HEK293 (cell line): Measurements from ENCODE around the gene GRB7.

Experiments used
- CTCF ChIA-PET: fragments of 350-600 bp; formaldehyde crosslinking; extraction: SDS; loops from one replicate; lab custom pipeline; 2021; ENCODE audit warnings: antibody characterized with exemption; lab: Yijun Ruan, JAX
- POLR2A ChIA-PET: fragments of 300-600 bp; formaldehyde crosslinking; extraction: SDS; loops from one replicate; lab custom pipeline; 2020; ENCODE audit warnings: antibody characterized with exemption, inconsistent platforms; lab: Yijun Ruan, JAX
- H3K27ac ChIP-seq: fragments of 200-500 bp; sonication (Bioruptor generic); 2 replicates; pipeline ENCODE4 v1.5.1; 2014; ENCODE audit warnings: low read depth, low read length, control low read depth, inconsistent platforms; ENCODE audit errors: extremely low read depth
- H3K36me3 ChIP-seq, 2 experiments: fragments of 200-500 bp in 1 of 2; sonication (Bioruptor generic) in 1 of 2; 1 replicate in 1 of 2; 2 replicates in 1 of 2; pipeline ENCODE4 v1.5.1; 2014 to 2017; ENCODE audit warnings: inconsistent platforms in 2 of 2, low read length in 2 of 2; ENCODE audit not compliant: control insufficient read depth in 2 of 2, insufficient read depth in 1 of 2
- H3K4me1 ChIP-seq: fragments of 200-500 bp; sonication (Bioruptor generic); 2 replicates; pipeline ENCODE4 v1.5.1; 2014; ENCODE audit warnings: mild to moderate bottlenecking, low read length, inconsistent platforms; ENCODE audit not compliant: control insufficient read depth, insufficient read depth
- H3K4me3 ChIP-seq: 2 replicates; pipeline ENCODE4 v1.5.1; 2011; ENCODE audit warnings: low read depth, mild to moderate bottlenecking, control low read depth, low read length, moderate library complexity
- H3K9me3 ChIP-seq: fragments of 200-500 bp; sonication (Bioruptor generic); 2 replicates; pipeline ENCODE4 v1.5.1; 2014; ENCODE audit warnings: low read depth, low read length, inconsistent platforms; ENCODE audit not compliant: control insufficient read depth, insufficient read depth
- EGR2 ChIP-seq: fragments of 450-650 bp; formaldehyde crosslinking; IDR thresholded peaks from 2 replicates; pipeline ENCODE4 v1.5.1; 2016; ENCODE audit warnings: low read depth, missing biosample characterization, missing genetic modification characterization
- GFI1B ChIP-seq: fragments of 450-650 bp; formaldehyde crosslinking; IDR thresholded peaks from 2 replicates; pipeline ENCODE4 v1.5.1; 2016; ENCODE audit warnings: missing biosample characterization, missing genetic modification characterization
- KLF1 ChIP-seq: fragments of 450-650 bp; formaldehyde crosslinking; IDR thresholded peaks from 2 replicates; pipeline ENCODE4 v1.5.1; 2016; ENCODE audit warnings: missing biosample characterization, missing genetic modification characterization
- ZBTB11 ChIP-seq: fragments of 450-650 bp; formaldehyde crosslinking; conservative IDR thresholded peaks from 2 replicates; pipeline ENCODE4 v1.5.1; 2016; ENCODE audit warnings: low read depth, missing biosample characterization, missing genetic modification characterization
- ZBTB44 ChIP-seq: fragments of 450-650 bp; IDR thresholded peaks from 2 replicates; pipeline ENCODE4 v1.5.1; 2018; ENCODE audit warnings: missing biosample characterization, mild to moderate bottlenecking, missing genetic modification characterization
- ZFHX2 ChIP-seq: fragments of 450-650 bp; formaldehyde crosslinking; conservative IDR thresholded peaks from 2 replicates; pipeline ENCODE4 v1.5.1; 2016; ENCODE audit warnings: missing biosample characterization, missing genetic modification characterization
- ZFP37 ChIP-seq: fragments of 450-650 bp; formaldehyde crosslinking; IDR thresholded peaks from 2 replicates; pipeline ENCODE4 v1.5.1; 2016; ENCODE audit warnings: missing biosample characterization, missing genetic modification characterization
- ZNF112 ChIP-seq: fragments of 450-650 bp; formaldehyde crosslinking; IDR thresholded peaks from 2 replicates; pipeline ENCODE4 v1.5.0; 2017; ENCODE audit warnings: missing biosample characterization, missing genetic modification characterization
- ZNF174 ChIP-seq: fragments of 450-650 bp; formaldehyde crosslinking; IDR thresholded peaks from 2 replicates; pipeline ENCODE4 v1.5.0; 2017; ENCODE audit warnings: missing biosample characterization, mild to moderate bottlenecking, missing genetic modification characterization
- ZNF175 ChIP-seq: fragments of 450-650 bp; formaldehyde crosslinking; IDR thresholded peaks from 2 replicates; pipeline ENCODE4 v1.5.1; 2016; ENCODE audit warnings: missing biosample characterization, missing genetic modification characterization
- ZNF610 ChIP-seq: fragments of 450-650 bp; formaldehyde crosslinking; IDR thresholded peaks from 2 replicates; pipeline ENCODE4 v1.5.1; 2016; ENCODE audit warnings: missing biosample characterization, missing genetic modification characterization, borderline replicate concordance
- ZNF624 ChIP-seq: fragments of 450-650 bp; formaldehyde crosslinking; IDR thresholded peaks from 2 replicates; pipeline ENCODE4 v1.5.1; 2017; ENCODE audit warnings: missing biosample characterization, missing genetic modification characterization
- ZNF791 ChIP-seq: fragments of 450-650 bp; formaldehyde crosslinking; IDR thresholded peaks from 2 replicates; pipeline ENCODE4 v1.5.1; 2016; ENCODE audit warnings: missing biosample characterization, missing genetic modification characterization
- TF ChIP-seq, protein P1 (sequence below): fragments of 450-650 bp; formaldehyde crosslinking; IDR thresholded peaks from 2 replicates; pipeline ENCODE4 v1.5.0; 2017; ENCODE audit warnings: missing biosample characterization, missing genetic modification characterization, borderline replicate concordance
- TF ChIP-seq, protein P2 (sequence below): fragments of 450-650 bp; formaldehyde crosslinking; IDR thresholded peaks from 2 replicates; pipeline ENCODE4 v1.5.1; 2017; ENCODE audit warnings: missing biosample characterization, mild to moderate bottlenecking, missing genetic modification characterization, moderate library complexity

Gene GRB7

DNA sequence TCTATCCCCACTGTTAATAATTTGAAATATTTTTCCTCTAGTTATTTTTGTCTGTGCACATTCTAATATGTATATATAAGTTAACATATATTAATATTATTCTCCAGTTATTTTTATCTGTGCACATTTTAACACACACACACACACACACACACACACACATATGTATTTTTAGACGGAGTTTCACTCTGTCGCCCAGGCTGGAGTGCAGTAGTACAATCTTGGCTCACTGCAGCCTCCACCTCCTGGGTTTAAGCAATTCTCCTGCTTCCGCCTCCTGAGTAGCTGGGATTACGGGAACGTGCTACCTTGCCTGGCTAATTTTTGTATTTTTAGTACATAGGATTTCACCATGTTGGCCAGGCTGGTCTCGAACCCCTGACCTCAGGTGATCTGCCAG lies 20.1 kb upstream of the GRB7 start (continued):
- TF ChIP-seq, protein P1, sequence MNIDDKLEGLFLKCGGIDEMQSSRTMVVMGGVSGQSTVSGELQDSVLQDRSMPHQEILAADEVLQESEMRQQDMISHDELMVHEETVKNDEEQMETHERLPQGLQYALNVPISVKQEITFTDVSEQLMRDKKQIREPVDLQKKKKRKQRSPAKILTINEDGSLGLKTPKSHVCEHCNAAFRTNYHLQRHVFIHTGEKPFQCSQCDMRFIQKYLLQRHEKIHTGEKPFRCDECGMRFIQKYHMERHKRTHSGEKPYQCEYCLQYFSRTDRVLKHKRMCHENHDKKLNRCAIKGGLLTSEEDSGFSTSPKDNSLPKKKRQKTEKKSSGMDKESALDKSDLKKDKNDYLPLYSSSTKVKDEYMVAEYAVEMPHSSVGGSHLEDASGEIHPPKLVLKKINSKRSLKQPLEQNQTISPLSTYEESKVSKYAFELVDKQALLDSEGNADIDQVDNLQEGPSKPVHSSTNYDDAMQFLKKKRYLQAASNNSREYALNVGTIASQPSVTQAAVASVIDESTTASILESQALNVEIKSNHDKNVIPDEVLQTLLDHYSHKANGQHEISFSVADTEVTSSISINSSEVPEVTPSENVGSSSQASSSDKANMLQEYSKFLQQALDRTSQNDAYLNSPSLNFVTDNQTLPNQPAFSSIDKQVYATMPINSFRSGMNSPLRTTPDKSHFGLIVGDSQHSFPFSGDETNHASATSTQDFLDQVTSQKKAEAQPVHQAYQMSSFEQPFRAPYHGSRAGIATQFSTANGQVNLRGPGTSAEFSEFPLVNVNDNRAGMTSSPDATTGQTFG, result no peak
- TF ChIP-seq ZBTB11 (no peak), ZNF112 (tag by site-specific recombination) (no peak), ZNF624 (no peak), ZNF175 (no peak), GFI1B (no peak), ZNF791 (tag by site-specific recombination) (no peak), ZBTB44 (tag by site-specific recombination) (no peak), EGR2 (no peak), ZNF174 (tag by site-specific recombination) (no peak)
- TF ChIP-seq, all 188 proteins: peak for 0

DNA sequence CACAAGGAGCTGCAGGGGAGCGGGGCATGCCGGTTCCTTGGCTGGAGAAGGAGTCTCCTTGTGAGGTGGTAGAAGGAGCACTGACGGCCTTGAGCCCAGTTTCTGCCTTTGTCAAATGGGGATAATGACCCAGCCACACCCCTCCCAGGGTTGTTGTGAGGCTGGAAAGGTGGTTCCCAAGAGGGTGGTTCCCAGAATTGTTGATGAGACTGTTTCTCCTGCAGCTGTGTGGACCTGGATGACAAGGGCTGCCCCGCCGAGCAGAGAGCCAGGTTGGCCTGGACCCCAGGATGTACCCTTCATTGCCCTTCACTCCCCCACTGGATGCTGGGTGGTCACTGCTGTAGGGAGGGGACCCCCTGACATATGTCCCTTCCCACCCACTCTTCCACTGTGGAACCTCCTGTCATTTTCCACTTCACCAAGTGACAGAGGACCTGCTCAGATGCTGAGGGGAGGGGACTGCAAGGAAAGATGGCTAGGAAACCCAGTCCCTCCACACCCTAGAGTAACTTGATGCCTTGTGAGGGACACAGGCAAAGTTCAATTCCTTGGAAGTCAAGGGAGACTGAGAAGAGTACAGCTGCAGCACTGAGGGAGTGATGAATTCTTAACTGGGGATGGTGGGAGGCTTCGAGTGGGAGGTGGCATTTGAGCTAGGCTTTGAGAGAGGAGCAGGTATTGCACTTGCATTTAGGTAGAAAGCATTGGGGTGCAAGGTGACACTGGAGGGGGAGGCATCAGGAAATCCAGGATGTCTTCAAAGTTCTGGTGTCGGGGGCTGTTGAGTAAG lies 18.0 kb upstream of the GRB7 start:
- peak; percentile 71 for TF ChIP-seq KLF1 (tag by site-specific recombination)
- TF ChIP-seq, protein P2, sequence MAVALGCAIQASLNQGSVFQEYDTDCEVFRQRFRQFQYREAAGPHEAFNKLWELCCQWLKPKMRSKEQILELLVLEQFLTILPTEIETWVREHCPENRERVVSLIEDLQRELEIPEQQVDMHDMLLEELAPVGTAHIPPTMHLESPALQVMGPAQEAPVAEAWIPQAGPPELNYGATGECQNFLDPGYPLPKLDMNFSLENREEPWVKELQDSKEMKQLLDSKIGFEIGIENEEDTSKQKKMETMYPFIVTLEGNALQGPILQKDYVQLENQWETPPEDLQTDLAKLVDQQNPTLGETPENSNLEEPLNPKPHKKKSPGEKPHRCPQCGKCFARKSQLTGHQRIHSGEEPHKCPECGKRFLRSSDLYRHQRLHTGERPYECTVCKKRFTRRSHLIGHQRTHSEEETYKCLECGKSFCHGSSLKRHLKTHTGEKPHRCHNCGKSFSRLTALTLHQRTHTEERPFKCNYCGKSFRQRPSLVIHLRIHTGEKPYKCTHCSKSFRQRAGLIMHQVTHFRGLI (tag by site-specific recombination), result peak; percentile 95
- peak; percentile 77 for TF ChIP-seq EGR2
- peak; percentile 79 for TF ChIP-seq ZFHX2 (tag by site-specific recombination)
- no peak for TF ChIP-seq ZNF610 (tag by site-specific recombination)
- no peak for TF ChIP-seq ZFP37 (tag by site-specific recombination)
- no peak overlapping the region for H3K4me3 ChIP-seq

More for the DNA sequence above, 18.0 kb upstream of the GRB7 start:
- H3K4me1 ChIP-seq, result no peaks in the 10 kb centered on the region
- H3K36me3 ChIP-seq, result peaks cover 10 to 66% of the 10 kb centered on the region in 2 experiments; a peak in 2 of 3 replicates
- H3K27ac ChIP-seq, result no peak overlapping the region
- POLR2A ChIA-PET, result interaction anchor here (2.8 kb wide), 1 partner anchor 10 kb away, joined by 10 read pairs; the partner anchor contains the start of gene MIEN1
- CTCF ChIA-PET, result interaction anchor here (0.6 to 2.2 kb wide), 7 partner anchors 10 to 108 kb away, joined by 3 to 8 read pairs (median 5); partner anchors contain the start of gene PNMT
- H3K9me3 ChIP-seq, result no peaks in the 10 kb centered on the region
